ENCODE measurements around the gene CORO2B. TPM values are rescaled to one million over a fixed set of nuclear protein-coding genes. Genes with fewer than 3 reads are reported as not detected.

The CORO2B gene
- total RNA-seq, 1 donor from 2014 or later = 3.9 TPM

DNA sequence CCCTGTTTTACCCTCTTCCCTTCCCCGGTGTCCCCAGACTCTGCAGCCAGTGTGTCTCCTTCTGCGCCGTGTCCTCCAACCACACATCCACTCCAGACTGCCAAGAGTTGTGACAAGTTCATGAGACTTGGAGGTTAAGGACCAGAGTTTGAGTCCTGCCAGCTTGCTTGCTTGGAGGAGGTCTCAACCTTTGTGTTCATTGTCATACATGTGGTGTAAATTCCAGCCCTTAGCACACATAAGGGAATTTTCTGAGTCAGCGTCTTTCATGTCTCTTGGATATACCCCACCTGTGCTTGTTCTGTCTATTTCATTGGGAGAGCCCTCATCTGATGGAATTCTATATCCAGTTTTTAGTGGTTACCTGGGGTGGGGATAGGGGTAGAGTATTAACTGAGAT is 13.3 kb downstream of the CORO2B start:
- H3K4me3 Mint-ChIP-seq = no peak overlapping the region
- H3K27me3 Mint-ChIP-seq = peaks cover 24% of the 10 kb centered on the region
- no peaks in the 10 kb centered on the region for H3K9me3 Mint-ChIP-seq
- no peaks in the 10 kb centered on the region for H3K36me3 Mint-ChIP-seq
- H3K4me1 Mint-ChIP-seq (ENCODE audit: unreplicated experiment) = peaks cover 20% of the 10 kb centered on the region
- no peak for DNase-seq (ENCODE audit: extremely low spot score, unreplicated experiment)
- no peak overlapping the region for H3K27ac Mint-ChIP-seq
- TF ChIP-seq, protein P1, sequence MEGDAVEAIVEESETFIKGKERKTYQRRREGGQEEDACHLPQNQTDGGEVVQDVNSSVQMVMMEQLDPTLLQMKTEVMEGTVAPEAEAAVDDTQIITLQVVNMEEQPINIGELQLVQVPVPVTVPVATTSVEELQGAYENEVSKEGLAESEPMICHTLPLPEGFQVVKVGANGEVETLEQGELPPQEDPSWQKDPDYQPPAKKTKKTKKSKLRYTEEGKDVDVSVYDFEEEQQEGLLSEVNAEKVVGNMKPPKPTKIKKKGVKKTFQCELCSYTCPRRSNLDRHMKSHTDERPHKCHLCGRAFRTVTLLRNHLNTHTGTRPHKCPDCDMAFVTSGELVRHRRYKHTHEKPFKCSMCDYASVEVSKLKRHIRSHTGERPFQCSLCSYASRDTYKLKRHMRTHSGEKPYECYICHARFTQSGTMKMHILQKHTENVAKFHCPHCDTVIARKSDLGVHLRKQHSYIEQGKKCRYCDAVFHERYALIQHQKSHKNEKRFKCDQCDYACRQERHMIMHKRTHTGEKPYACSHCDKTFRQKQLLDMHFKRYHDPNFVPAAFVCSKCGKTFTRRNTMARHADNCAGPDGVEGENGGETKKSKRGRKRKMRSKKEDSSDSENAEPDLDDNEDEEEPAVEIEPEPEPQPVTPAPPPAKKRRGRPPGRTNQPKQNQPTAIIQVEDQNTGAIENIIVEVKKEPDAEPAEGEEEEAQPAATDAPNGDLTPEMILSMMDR (conservative IDR thresholded peaks at IDR 0.05) = no peak

DNA sequence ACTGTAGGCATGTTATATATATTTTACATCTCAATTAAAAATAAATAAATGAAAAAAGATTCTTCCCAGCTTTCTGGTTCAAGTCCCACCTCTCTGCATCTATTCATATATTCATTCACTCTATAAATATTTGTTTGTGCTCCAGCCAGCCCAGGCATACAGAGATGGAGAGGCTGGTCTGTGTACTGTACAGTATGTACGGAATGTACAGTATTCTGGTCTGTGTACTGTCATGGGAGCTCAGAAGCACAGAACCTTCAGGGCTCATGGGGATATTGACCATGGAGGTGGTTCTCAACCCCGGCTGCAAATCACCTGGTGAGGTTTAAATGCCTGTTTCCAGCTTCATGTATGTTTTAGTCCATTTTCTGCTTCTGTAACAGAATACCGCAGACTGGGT is 13.8 kb downstream of the CORO2B start:
- TF ChIP-seq, protein P1 (conservative IDR thresholded peaks at IDR 0.05) = no peak
- peaks cover 24% of the 10 kb centered on the region for H3K27me3 Mint-ChIP-seq
- DNase-seq (ENCODE audit: extremely low spot score, unreplicated experiment) = no peak
- H3K4me1 Mint-ChIP-seq (ENCODE audit: unreplicated experiment) = peaks cover 20% of the 10 kb centered on the region
- no peak overlapping the region for H3K27ac Mint-ChIP-seq
- H3K36me3 Mint-ChIP-seq = no peaks in the 10 kb centered on the region
- H3K9me3 Mint-ChIP-seq = no peaks in the 10 kb centered on the region
- H3K4me3 Mint-ChIP-seq = no peak overlapping the region

DNA sequence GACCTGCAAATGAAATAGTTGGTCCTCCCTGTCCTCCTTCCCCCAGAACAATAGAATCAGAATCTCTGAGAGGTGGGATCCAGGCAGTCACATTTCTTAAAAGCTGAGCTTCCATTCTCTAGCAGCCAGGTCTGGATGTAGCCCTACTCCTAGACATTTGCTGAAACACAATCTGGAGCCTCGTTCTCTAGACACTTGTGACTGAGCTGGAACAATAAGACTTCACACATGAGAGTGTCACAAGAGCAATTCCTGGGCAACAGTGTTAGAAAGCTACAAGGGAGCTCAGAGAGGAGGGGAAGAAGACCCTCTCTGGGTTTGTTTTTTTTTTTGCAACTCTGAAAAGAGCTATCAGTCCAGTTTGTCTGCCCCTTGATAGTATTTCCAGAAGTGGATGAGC is 14.5 kb downstream of the CORO2B start:
- no peaks in the 10 kb centered on the region for H3K36me3 Mint-ChIP-seq
- H3K4me1 Mint-ChIP-seq (ENCODE audit: unreplicated experiment) = peaks cover 23% of the 10 kb centered on the region
- no peak overlapping the region for H3K27ac Mint-ChIP-seq
- H3K9me3 Mint-ChIP-seq = no peaks in the 10 kb centered on the region
- H3K4me3 Mint-ChIP-seq = no peak overlapping the region
- TF ChIP-seq, protein P1 (conservative IDR thresholded peaks at IDR 0.05) = no peak
- peaks cover 20% of the 10 kb centered on the region for H3K27me3 Mint-ChIP-seq
- no peak for DNase-seq (ENCODE audit: extremely low spot score, unreplicated experiment)

DNA sequence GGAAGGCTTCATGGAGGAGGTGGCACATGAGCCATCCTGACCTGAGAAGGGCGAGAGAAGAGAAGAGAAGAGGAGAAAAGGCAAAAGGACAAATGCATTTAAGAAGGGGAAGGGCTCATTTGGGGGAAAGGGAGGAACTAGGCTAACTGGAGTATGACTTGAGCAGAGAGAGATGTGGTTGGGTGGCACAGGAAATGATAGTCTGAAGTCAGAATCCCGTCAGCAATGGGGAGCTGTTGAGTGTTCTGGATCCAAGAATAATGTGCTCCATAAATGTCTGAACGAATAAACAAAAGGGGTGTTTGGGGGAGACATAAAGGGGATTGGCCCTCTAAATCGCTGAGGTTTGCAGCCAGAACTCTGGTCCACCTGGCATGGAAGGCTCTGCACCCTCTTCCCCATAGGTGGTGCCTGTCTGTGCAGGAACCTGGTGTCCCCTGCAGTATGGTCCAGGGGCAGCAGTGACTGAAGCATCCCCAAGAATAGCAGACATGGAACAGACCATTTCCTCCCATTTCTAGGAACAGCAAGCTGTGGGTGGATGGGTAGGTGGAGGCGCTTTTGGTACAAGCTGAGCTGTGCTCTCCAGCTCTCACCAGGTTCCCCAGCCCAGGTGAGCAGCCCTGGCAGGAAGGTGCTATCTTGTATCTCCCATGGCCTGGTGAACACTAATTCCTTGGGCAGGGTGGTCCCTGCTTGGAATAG is 15.2 kb downstream of the CORO2B start:
- Mint-ChIP-seq H3K27ac (no peak overlapping the region), H3K4me1 (ENCODE audit: unreplicated experiment) (peaks cover 24% of the 10 kb centered on the region)

DNA sequence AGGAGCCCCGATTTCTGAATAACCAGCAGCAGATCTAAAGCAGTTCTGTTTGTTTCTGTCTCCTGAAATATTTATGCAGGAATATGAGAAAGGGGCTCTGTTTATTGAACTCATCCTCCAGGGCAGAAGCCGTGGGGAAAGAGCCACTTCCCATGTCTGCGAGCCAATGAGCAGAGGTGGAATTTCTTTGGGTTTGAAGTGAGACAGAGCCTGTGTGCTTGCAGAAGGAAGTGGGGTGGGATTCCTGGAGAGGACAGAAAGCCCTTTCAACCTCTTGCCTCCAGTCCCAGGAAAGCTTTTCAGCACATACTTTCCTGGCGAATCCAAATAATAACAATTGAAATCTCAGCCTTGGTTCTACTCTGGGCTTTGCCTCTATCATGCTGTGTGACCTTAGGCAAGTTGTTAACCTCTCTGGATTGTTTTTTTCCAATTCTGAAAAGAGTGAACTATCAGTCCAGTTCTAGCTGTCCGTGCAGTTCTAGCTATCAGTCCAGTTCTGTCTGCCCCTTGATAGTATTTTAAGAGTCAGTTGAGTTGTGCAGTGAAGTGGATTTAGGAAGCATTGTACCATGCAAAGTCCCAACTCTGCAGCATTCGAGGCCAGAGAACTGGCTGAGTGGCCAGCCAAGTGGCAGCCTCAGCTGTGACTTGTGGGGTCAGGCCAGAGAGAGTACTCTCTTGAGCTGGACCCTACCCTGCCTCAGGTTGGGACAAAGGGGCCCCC is 15.9 kb downstream of the CORO2B start:
- H3K9me3 Mint-ChIP-seq = no peaks in the 10 kb centered on the region
- no peak for DNase-seq (ENCODE audit: extremely low spot score, unreplicated experiment)
- H3K27ac Mint-ChIP-seq = no peak overlapping the region
- H3K36me3 Mint-ChIP-seq = no peaks in the 10 kb centered on the region
- H3K4me3 Mint-ChIP-seq = no peak overlapping the region
- TF ChIP-seq, protein P1 (conservative IDR thresholded peaks at IDR 0.05) = no peak
- H3K4me1 Mint-ChIP-seq (ENCODE audit: unreplicated experiment) = peaks cover 31% of the 10 kb centered on the region
- peaks cover 15% of the 10 kb centered on the region for H3K27me3 Mint-ChIP-seq

More for the DNA sequence above, 15.2 kb downstream of the CORO2B start:
- H3K27me3 Mint-ChIP-seq = peaks cover 20% of the 10 kb centered on the region
- no peak overlapping the region for H3K4me3 Mint-ChIP-seq
- TF ChIP-seq, protein P1 (conservative IDR thresholded peaks at IDR 0.05) = no peak
- DNase-seq (ENCODE audit: extremely low spot score, unreplicated experiment) = no peak
- H3K36me3 Mint-ChIP-seq = no peaks in the 10 kb centered on the region
- H3K9me3 Mint-ChIP-seq = no peaks in the 10 kb centered on the region

All from type B pancreatic cell (in vitro differentiated cells).